NCI-H345 treated with DMSO at 0.1 percent for 48 hours (cell line): Measurements from ENCODE around the gene SFT2D2.

Experiments
- DNase-seq: peaks from one replicate; lab custom pipeline; 2025; ENCODE audit not compliant: unreplicated experiment; lab: John Stamatoyannopoulos, UW

The SFT2D2 gene

DNA sequence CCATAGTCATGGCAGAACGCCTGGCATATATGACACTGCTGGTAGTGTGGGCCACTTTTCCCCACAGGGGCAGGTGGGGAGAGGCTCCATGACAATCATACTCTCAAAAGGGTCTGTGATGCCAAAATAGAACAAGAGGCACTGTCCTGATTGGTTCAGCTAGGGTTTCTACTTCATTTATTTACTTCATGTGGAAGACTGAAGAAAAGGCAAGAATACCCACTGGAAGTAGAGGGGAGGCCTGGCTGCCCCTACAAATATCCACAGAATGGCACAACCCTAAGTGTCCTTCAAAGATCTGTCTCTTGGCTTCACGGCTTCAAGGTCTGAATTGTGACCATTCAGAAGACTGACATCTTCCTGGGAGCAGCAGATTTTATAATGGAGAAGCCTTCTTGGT, 4.5 kb upstream of the SFT2D2 start:
- DNase-seq, result no peak

DNA sequence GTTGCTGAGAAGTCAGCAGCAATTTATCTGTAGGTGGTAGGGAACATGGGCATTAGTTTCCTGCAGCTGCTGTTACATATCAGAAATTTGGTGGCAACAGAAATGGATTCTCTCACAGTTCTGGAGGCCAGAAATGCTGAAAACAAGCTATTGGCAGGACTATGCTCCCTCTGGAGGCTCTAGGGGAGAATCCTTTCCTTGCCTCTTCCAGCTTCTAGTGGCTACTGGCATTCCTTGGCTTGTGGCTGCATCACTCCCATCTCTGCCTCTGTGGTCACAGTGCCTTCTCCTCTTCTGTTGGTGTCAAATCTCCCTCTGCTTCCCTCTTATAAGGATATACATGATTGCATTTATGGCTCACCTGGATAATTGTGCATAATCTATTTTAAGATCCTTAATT, 2.5 kb upstream of the SFT2D2 start:
- no peak for DNase-seq

DNA sequence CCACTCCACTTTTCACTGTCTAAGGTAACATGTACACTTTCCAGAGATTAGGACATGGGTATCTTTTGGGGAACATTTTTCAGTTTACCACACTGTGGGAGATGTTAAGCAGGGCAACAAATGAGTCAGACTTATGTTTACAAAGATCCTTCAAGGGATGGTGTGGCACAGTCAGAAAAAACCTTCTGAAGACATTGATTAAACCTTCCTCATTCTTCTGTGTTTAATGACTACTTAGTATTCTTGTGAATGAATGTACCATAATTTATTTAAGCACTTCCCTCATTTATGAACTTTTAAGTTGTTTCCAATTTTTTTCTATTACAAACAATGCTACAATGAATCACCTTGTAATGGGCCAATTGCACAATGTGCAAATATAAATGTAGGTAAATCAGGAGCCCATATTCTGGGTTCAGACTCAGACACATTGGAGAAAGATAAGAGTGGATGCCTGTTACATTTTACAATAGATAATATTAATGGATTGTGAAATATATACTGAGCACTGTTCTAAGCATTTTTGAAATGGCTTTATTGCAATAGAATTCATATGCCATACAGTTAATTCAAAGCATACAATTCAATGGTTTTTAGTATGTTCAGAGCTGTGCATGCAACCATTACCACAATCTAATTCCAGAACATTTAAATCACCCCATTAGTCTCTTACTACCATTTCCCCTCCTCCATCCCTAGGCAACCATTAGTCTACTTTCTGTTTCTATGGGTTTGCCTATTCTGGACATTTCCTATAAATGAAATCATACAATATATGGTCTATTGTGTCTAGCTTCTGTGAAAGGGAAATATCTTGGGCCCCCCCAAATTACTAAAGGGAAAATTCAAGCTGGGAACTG, 1.9 kb upstream of the SFT2D2 start:
- DNase-seq, result no peak

DNA sequence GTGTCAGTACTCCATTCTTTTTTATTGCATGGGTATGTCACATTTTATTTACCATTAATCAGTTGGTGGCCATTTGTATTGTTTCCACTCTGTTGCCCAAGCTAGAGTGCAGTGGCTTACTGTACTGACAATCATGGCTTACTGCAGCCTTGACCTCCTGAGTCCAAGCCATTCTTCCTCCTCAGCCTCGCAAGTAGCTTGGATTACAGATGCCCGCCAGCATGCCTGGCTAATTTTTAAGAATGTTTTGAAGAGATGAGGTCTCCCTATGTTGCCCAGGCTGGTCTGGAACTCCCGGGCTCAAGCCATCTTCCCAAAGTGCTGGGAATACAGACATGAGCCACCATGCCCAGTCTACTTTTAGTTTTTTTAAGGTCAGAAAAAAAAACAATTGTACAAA, 813 bp upstream of the SFT2D2 start:
- no peak for DNase-seq

DNA sequence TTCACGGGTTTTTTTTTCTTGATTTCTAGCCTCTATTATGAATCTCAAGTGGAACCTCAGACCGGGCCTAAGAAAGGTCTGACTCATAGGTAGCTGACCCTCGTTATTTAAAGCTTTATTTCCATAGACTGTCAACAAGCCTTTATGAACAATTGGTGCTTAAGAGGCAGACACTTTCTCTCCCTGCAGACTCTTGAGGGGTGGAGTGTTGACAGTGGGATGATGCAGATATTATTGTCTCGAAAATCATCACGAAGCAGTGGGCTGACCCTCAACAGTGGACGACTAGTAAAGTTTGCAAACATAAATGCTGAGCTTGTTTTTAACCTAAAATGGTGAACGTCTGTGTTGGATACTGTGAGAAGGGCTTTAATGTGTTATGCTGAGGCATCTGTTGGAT, 1.8 kb downstream of the SFT2D2 start:
- no peak for DNase-seq

DNA sequence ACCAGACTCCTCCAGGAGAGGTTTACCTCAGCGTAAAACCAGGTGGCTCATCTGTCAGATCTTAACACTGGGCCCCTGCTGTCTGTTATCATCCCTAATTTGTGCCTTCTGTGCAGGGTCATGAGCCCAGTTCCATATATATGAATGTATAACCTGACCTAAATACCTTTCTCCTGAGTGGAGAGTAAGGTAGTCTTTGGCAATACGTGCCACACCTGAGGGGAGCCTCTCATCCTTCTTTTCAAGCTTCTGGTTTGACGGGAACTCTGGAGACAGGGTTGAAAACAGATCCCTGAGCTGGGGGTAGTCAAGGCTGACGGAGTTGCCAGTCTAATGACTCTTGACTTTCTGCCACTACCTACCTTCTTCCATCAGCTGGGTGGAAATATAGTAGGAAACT, 4.1 kb downstream of the SFT2D2 start:
- DNase-seq, result no peak

DNA sequence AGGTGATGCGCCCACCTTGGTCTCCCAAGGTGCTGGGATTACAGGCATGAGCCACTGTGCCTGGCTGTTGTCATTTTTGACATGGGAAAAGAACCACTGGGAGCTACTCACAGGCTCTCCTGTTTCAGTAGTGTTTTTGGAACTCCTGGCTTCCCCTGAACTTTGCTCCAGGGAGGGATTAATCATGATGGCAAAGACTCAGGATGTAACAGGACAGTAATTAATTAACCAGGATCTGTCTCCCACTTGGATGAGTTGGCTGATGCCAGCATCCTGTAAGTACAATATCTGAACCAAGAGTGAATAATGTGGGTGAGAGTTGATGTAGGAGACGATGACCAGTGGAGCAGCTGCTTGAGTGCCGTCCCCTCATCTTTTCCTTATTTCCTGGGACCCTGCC, 4.9 kb downstream of the SFT2D2 start:
- no peak for DNase-seq

DNA sequence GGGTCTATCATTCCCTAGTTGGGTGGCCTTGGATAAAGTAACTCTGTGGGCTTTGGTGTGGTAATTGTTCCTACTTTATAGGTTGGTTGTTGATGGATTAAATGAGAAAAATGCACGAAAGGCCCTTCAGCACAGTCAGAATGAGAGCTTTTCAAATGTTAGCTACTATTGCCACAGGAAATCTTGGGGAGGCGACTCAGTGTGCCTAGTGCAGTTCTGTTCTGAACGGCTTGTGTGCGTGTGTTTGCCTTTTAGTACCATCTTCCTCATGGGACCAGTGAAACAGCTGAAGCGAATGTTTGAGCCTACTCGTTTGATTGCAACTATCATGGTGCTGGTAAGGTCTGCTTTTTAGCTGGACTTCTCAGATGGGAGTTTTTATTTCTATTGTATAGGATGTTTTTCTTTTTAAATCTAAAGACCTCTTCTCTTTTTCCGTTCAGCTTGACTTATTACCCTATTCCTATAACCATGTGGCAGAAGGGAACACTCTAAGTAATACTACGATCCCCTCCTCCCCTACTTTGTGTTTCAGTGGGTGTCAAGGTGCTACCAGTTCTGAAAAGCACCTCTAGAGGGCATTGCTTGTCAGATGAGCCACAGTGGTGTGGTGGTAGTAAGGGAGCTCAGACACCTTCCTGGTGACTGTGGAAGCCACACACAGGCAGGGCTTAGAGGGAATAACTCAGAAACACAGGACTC, 9.2 kb downstream of the SFT2D2 start:
- no peak for DNase-seq

DNA sequence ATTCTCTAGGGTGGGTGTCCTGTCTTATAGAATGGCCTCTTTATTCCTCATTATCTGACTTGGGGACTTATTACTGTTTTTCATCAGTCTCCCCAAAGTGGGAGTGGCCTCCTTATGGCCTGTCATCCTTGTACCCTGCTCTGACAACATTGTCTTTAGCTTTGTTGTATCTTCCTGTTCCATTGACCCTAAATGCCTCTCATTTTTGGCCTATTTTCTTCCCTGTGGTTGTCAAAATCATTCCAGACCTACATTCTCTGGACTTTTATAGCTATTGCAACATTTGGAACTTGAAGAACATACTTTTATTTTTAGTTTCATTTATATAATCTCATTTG, 9.7 kb downstream of the SFT2D2 start:
- no peak for DNase-seq

DNA sequence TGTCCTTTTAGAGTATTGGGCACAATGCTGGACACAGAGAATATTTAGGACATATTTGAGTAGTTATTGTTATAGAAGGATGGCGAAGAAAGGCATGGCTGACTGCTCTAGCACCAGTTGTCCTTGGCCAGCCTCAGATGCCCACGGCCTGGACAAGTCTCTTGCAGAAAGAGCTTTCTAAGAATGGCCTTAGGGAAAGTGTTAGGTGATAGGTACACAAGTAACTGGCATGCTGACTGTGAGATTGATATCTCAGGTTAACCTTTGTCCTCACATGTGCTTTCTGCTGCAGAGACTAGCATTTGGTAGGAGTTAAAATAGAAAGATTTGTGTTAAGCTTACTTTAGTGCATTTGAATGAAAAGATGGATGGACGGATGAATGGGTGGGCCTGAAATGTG, 10.1 kb downstream of the SFT2D2 start:
- DNase-seq, result no peak

DNA sequence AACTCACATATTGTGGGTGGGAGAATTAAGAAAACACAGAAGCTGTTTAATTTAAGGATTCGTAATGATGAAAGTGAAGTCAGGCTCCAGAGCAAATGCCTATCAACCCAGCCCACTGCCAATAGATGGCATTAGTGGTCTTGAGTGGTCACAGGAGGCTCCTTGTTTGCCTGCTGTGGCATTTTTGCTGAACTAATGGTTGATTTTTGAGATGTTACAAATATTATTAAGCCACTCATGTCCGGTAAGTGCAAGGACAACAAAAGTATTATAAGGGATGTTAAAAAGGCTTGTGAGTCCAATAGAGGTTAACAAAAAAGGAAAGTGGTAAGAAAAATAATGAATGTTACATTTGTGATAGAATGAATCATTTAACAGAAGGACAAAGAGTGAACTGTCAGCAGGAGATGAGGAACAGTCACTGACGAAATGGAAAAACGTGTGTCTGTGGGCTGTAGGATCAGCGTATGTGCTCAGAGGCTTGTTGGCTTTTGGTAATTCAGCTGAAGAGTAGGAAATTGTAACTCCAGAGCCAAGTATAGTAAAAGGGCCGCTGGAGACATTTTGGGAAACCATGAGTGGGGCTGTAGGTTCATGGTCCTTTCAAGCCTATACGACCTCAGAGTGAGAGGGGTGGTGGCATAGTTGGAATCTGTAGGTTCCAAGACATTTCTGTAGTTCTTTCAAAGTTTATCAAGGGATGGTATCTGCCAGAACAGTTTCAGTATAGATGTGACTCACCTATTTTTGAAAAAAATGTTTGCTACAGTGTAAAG, 11.2 kb downstream of the SFT2D2 start:
- DNase-seq, result no peak

DNA sequence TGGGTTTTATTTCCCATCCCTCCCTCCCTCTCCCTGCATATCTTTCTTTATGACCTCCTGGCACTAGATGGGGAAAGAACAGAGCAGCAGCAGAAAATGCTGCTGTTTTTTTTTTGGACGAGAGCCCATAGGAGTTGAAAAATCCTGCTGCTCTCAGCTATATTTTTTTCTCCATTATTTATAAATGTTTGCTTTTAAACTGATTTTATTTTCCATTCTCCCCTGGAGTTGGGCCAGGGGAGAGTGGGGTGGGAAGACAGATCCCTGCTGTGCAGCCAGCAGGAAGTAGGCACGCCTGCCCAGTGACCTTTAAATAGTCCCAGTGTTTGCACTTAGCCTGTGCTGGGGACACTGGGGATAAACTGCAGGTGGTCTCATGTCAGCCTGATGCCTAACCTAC, 17.4 kb downstream of the SFT2D2 start:
- no peak for DNase-seq

DNA sequence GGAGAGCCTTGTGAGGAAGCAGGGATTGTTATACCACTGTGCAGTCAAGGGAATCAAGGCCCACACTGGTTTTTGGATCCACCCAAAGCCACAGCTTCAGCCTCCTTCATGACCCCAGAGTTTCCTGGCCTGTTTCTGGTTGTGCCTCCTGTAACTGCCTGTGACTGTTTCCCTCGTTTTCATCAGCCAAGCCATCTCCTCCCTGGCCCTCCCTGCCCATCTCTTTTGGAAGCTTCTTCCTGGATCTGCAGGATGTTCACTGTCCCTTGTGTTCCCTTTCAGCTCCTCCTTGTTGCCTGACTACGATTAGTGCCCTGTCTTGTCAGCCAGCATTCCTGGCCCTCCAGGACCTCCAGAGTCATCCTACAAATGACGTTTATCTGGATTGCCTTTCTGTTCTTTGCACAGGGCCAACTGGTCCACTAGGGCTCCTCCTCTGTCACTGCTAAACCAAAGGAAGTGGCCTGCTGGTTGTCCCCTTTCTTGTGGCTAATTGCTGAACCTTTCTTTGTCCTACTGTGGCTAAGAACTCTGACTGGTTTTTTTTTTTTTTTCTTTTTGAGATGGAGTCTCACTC, 17.9 kb downstream of the SFT2D2 start:
- no peak for DNase-seq

DNA sequence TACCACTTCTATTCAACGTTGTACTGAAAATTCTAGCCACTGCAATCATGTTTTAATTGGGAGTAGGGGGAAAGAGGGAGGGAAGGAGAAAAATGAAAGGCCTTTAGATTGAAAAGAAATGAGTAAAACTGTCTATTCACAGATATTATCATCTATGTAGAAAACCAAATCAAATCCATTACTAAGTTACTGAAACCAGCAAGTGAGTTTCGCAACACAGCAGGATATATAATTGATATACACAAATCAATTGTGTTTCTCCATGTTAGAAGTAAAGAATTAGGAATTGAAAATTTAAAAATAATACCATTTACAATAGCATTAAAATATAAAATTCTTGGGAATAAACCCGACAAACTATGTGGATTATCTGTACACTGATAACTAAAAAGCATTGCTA, 19.2 kb downstream of the SFT2D2 start:
- DNase-seq, result no peak

DNA sequence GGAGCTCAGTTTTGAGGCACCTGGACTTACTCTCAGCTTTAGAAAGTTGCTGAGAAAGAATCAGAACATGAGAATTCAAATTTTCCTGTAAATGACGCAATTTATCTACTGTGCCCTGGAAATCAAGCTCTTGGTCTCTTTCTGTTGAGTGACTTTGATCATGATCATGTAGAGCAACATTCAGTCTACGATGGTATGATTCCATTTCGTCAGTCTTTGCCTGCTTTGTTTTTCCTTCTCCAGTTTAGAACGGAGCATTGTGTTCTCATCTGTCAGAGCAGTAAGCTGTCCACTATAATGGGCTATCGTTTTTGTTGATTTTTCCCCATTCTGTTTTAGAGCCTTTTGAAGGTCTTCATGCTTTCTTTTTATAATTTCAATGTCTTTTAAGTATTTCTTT, 20.7 kb downstream of the SFT2D2 start:
- DNase-seq, result no peak

DNA sequence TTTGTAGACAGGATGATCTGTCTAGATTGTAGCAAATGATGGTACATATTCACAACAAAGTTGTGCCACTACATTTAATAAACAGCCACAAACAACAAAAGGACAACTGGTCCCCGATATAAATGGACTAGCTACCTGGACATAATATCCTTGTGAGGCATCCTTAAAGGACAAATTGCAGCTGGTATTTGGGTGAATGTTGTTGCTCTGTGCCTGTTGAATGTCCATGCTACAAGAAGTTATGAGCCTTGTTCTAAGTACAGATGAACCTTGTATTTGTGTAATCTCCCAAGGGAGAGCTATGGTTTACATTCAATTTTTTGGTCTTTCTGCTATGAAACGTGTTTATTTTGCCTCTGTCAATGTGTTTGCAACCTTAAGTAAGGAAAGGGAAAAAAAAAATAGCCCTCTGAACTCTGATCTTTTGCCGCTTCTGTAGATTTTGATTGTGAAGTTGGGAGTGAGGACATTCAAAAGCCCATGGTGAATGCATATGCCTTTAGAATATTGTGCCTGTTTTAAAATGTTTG, 26.5 kb downstream of the SFT2D2 start:
- no peak for DNase-seq

DNA sequence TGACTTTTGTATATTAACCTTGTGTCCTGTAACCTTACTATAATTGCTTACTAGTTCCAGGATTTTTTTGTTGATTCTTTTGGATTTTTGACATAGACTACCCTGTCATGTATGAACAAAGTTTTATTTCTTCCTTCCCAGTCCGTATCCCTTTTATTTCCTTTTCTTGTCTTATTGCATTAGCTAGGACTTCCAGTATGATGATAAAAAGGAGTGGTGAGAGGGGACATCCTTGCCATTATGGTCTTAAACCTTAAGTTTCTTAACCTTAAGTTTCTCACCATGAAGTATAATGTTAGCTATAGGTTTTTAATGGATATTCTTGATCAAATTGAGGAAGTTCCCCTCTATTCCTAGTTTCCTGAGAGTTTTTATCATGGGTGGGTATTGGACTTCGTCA, 30.4 kb downstream of the SFT2D2 start:
- DNase-seq, result no peak

DNA sequence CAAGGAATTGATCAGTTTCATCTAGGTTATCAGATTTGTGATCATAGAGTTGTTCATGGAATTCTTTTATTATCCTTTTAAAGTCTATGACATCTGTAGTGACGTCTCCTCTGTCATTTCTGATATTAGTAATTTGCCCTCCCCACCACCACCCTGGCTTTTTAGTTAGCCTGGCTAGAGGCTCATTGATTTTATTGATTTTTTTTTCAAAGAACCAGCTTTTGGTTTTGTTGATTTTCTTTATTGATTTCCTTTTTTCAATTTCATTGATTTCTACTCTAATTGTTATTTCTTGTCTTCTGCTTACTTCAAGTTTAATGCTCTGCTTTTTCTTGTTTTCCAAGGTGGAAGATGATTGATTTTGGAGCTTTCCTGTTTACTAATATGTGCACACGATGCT, 31.6 kb downstream of the SFT2D2 start:
- no peak for DNase-seq

DNA sequence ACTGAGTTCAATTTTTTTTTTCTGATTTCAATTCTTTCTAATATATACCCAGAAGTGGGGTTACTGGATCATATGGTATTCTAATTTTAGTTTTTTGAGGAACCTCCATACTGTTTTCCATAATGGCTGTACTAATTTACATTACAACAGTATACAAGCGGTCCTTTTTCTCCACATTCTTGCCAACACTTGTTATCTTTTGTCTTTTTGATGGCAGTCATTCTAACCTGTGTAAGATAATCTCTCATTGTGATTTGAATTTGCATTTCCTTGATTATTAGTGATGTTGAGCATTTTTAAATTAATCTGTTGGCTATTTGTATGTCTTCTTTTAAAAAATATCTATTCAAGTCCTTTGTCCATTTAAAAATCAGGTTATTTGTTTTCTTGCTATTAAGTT, 33.8 kb downstream of the SFT2D2 start:
- no peak for DNase-seq

DNA sequence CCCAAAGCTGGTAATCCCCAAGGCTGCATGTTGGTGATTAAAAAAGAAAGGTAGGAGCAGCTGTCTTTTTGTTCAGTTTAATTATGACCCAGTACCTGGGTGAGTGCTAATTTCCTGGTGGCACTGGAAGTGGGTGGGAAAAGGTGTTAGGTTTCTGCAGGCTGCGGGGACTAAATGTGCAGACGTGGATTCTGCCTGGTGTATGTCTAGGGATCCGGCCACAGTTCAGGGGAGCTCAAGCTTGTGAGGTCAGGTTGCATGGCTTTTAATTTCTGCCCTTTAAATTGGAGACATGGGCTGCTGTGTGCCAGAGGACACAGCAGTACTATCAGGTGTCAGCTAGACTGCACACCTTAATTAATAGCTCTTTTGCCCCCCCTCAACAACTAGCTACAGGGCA, 34.6 kb downstream of the SFT2D2 start:
- no peak for DNase-seq

DNA sequence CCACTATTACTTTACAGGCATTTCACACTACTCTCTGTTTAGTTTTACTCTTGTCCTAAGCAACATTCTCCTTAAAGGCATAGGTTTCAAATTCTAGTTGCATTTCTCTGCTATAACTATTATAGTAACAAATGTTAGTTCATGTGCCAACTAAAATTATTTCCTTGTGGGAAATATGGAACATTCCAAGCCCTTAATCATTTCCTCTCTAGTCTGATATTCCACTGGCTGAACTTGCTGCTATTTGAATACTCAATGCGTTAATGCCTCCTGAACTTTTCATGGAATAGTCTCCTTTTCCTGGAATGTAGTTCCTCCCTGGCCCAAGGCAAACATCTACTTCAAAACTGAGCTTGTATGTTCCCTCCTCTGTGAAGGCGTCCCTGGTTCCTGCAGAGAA, 35.6 kb downstream of the SFT2D2 start:
- no peak for DNase-seq
